HuH-7.5 (cell line): Measurements from ENCODE around the gene PI4K2A.

Experiments
- DNase-seq: peaks from one replicate; pipeline ENCODE4 v3.0.0; 2011; ENCODE audit warnings: low spot score

PI4K2A gene

GRCh38 chr10:97707134-97707861, 66.8 kb downstream of the PI4K2A start:
- peak; percentile 55 for DNase-seq

GRCh38 chr10:97708167-97708566, 67.7 kb downstream of the PI4K2A start:
- DNase-seq: no peak

- DNase-seq: peak; percentile 73
These were observed 68.8 kb downstream of the PI4K2A start for GRCh38 chr10:97708976-97709946.

GRCh38 chr10:97711640-97712572, 71.4 kb downstream of the PI4K2A start:
- DNase-seq: no peak

- peak; percentile 69 for DNase-seq
These were observed 72.9 kb downstream of the PI4K2A start, which contains the start of gene MARVELD1 for GRCh38 chr10:97713339-97713825. Gene MARVELD1 (plus strand): TSS chr10:97713730. CDS start chr10:97713877, 147 bp downstream.

- peak; percentile 92 for DNase-seq
These were observed 73.4 kb downstream of the PI4K2A start for GRCh38 chr10:97713826-97714400.

- DNase-seq: peak; percentile 81
These were observed 74.2 kb downstream of the PI4K2A start for GRCh38 chr10:97714401-97715258.

GRCh38 chr10:97715259-97715874, 74.9 kb downstream of the PI4K2A start:
- DNase-seq: no peak

- DNase-seq: no peak
These were observed 77.2 kb downstream of the PI4K2A start for GRCh38 chr10:97717627-97718026.

- no peak for DNase-seq
These were observed 77.7 kb downstream of the PI4K2A start for GRCh38 chr10:97718178-97718577.

GRCh38 chr10:97718659-97719142, 78.2 kb downstream of the PI4K2A start:
- DNase-seq: peak; percentile 49

GRCh38 chr10:97719602-97720001, 79.1 kb downstream of the PI4K2A start:
- no peak for DNase-seq

- no peak for DNase-seq
These were observed 81.7 kb downstream of the PI4K2A start for GRCh38 chr10:97721871-97722780.

GRCh38 chr10:97723001-97723400, 82.5 kb downstream of the PI4K2A start:
- no peak for DNase-seq

GRCh38 chr10:97724341-97724941, 84.0 kb downstream of the PI4K2A start:
- DNase-seq: no peak
